ELF-1 (cell line): ENCODE measurements around the gene UNC13D.
A peak's percentile ranks its signal among the peaks of the same experiment; 100 is the strongest.

ENCODE experiments used
- DNase-seq: peaks from one replicate; pipeline ENCODE4 v3.0.0-alpha.2; 2016; ENCODE audit warnings: low read depth, low spot score

The UNC13D gene

GRCh38 chr17:75834279-75834920, 9.8 kb downstream of the UNC13D start:
- no peak for DNase-seq

- DNase-seq, result peak; percentile 77
These were observed 11.4 kb downstream of the UNC13D start for GRCh38 chr17:75832652-75833400.

GRCh38 chr17:75832164-75832651, 12.0 kb downstream of the UNC13D start:
- no peak for DNase-seq

- DNase-seq, result peak; percentile 47
These were observed 13.1 kb downstream of the UNC13D start for GRCh38 chr17:75831032-75831571.

GRCh38 chr17:75830164-75831031, 13.8 kb downstream of the UNC13D start:
- DNase-seq, result peak; percentile 93

- no peak for DNase-seq
These were observed 14.5 kb downstream of the UNC13D start for GRCh38 chr17:75829747-75830146.

- DNase-seq, result no peak
These were observed 15.5 kb downstream of the UNC13D start for GRCh38 chr17:75828741-75829140.

GRCh38 chr17:75828076-75828400, 16.2 kb downstream of the UNC13D start:
- no peak for DNase-seq

- DNase-seq, result peak; percentile 94
These were observed 16.7 kb downstream of the UNC13D start for GRCh38 chr17:75827308-75828075.

- DNase-seq, result peak; percentile 39
These were observed 17.5 kb downstream of the UNC13D start for GRCh38 chr17:75826561-75827307.

- DNase-seq, result no peak
These were observed 18.3 kb downstream of the UNC13D start for GRCh38 chr17:75825748-75826370.

GRCh38 chr17:75825149-75825552, 19.1 kb downstream of the UNC13D start:
- no peak for DNase-seq

- DNase-seq, result no peak
These were observed 19.5 kb downstream of the UNC13D start for GRCh38 chr17:75824666-75825065.

GRCh38 chr17:75824050-75824552, 20.1 kb downstream of the UNC13D start:
- DNase-seq, result no peak

- no peak for DNase-seq
These were observed 20.8 kb downstream of the UNC13D start for GRCh38 chr17:75823257-75824041.

GRCh38 chr17:75822800-75823166, 21.4 kb downstream of the UNC13D start:
- no peak for DNase-seq

- no peak for DNase-seq
These were observed 21.9 kb downstream of the UNC13D start for GRCh38 chr17:75822119-75822799.

GRCh38 chr17:75821552-75821951, 22.7 kb downstream of the UNC13D start:
- DNase-seq, result no peak
